H9 (cell line): ENCODE data around the gene ITPKC. TPM values are rescaled to one million over a fixed set of nuclear protein-coding genes. Genes with fewer than 3 reads are reported as not detected.
"Not testable (repeated sequence)": the region's sequence is repeated elsewhere in the genome, so short reads cannot be mapped to it uniquely, and the experiment has no call there.

Source experiments
- DNase-seq: peaks from one replicate; pipeline ENCODE4 v3.0.0-alpha.2; 2017
- H2AFZ ChIP-seq: one replicate; pipeline ENCODE4 v1.6.1; 2013; ENCODE audit warnings: mild to moderate bottlenecking, low read length, control low read depth, moderate library complexity
- H2AK5ac ChIP-seq: 2 replicates; pipeline ENCODE4 v1.6.1; 2013; ENCODE audit warnings: low read length, control low read depth, mixed read lengths; ENCODE audit not compliant: insufficient read length
- H2BK120ac ChIP-seq: one replicate; pipeline ENCODE4 v1.6.1; 2013; ENCODE audit warnings: low read depth, mild to moderate bottlenecking, low read length, control low read depth, inconsistent platforms; ENCODE audit not compliant: poor library complexity, severe bottlenecking
- H2BK12ac ChIP-seq: 2 replicates; pipeline ENCODE4 v1.6.1; 2013; ENCODE audit warnings: low read length, control low read depth, mixed read lengths, low read depth; ENCODE audit not compliant: insufficient read length
- H2BK15ac ChIP-seq: 2 replicates; pipeline ENCODE4 v1.6.1; 2013; ENCODE audit warnings: low read depth, low read length, control low read depth
- H2BK20ac ChIP-seq: one replicate; pipeline ENCODE4 v1.6.1; 2013; ENCODE audit warnings: low read depth, mild to moderate bottlenecking, low read length, control low read depth, inconsistent platforms; ENCODE audit not compliant: poor library complexity, severe bottlenecking
- H2BK5ac ChIP-seq: 2 replicates; pipeline ENCODE4 v1.6.1; 2013; ENCODE audit warnings: low read length, control low read depth, mixed read lengths; ENCODE audit not compliant: insufficient read length
- H3K14ac ChIP-seq: 2 replicates; pipeline ENCODE4 v1.6.1; 2013; ENCODE audit warnings: low read length, control low read depth; ENCODE audit not compliant: insufficient read depth
- H3K18ac ChIP-seq: 2 replicates; pipeline ENCODE4 v1.6.1; 2013; ENCODE audit warnings: low read depth, mild to moderate bottlenecking, mixed read lengths, low read length, control low read depth; ENCODE audit not compliant: insufficient read length
- H3K23ac ChIP-seq: 2 replicates; pipeline ENCODE4 v1.6.1; 2013; ENCODE audit warnings: low read length, control low read depth, mixed read lengths, low read depth; ENCODE audit not compliant: insufficient read length
- H3K23me2 ChIP-seq: 2 replicates; pipeline ENCODE4 v1.6.1; 2013; ENCODE audit warnings: low read depth, mild to moderate bottlenecking, mixed read lengths, low read length, control low read depth; ENCODE audit not compliant: insufficient read length, poor library complexity, severe bottlenecking
- H3K27ac ChIP-seq: 2 replicates; pipeline ENCODE4 v1.5.1; 2013; ENCODE audit warnings: low read length, control low read depth, mixed read lengths, low read depth; ENCODE audit not compliant: insufficient read length
- H3K27me3 ChIP-seq: 2 replicates; pipeline ENCODE4 v1.6.1; 2013; ENCODE audit warnings: low read length, control low read depth, inconsistent platforms; ENCODE audit not compliant: insufficient read depth
- H3K4ac ChIP-seq: 2 replicates; pipeline ENCODE4 v1.6.1; 2013; ENCODE audit warnings: low read depth, mild to moderate bottlenecking, control low read depth, inconsistent platforms, low read length, moderate library complexity
- H3K4me1 ChIP-seq: 2 replicates; pipeline ENCODE4 v1.6.1; 2013; ENCODE audit warnings: low read length, control low read depth, inconsistent platforms; ENCODE audit not compliant: insufficient read depth
- H3K4me2 ChIP-seq: 2 replicates; pipeline ENCODE4 v1.6.1; 2013; ENCODE audit warnings: low read length, control low read depth, mixed read lengths; ENCODE audit not compliant: insufficient read length, insufficient read depth
- H3K56ac ChIP-seq: 2 replicates; pipeline ENCODE4 v1.6.1; 2013; ENCODE audit warnings: low read depth, mild to moderate bottlenecking, mixed read lengths, low read length, control low read depth; ENCODE audit not compliant: insufficient read length
- H3K79me1 ChIP-seq: 2 replicates; pipeline ENCODE4 v1.6.1; 2013; ENCODE audit warnings: low read depth, mild to moderate bottlenecking, moderate library complexity, low read length, control low read depth, inconsistent platforms; ENCODE audit not compliant: insufficient read depth, poor library complexity, severe bottlenecking
- H3K79me2 ChIP-seq: 2 replicates; pipeline ENCODE4 v1.6.1; 2013; ENCODE audit warnings: low read length, control low read depth, inconsistent platforms; ENCODE audit not compliant: insufficient read depth
- H3K9ac ChIP-seq: 2 replicates; pipeline ENCODE4 v1.6.1; 2013; ENCODE audit warnings: low read length, control low read depth, mixed read lengths; ENCODE audit not compliant: insufficient read length; ENCODE audit errors: extremely low read depth
- H3K9me3 ChIP-seq: one replicate; pipeline ENCODE4 v1.6.1; 2013; ENCODE audit warnings: low read depth, low read length, inconsistent platforms; ENCODE audit not compliant: control insufficient read depth
- H3T11ph ChIP-seq: one replicate; pipeline ENCODE4 v1.6.1; 2013; ENCODE audit warnings: mild to moderate bottlenecking, low read length, control low read depth, inconsistent platforms
- H4K20me1 ChIP-seq: one replicate; pipeline ENCODE4 v1.6.1; 2013; ENCODE audit not compliant: control insufficient read depth, insufficient read length, insufficient read depth
- H4K5ac ChIP-seq: 2 replicates; pipeline ENCODE4 v1.6.1; 2013; ENCODE audit warnings: low read depth, mild to moderate bottlenecking, mixed read lengths, low read length, control low read depth; ENCODE audit not compliant: insufficient read length
- H4K8ac ChIP-seq: replicated peaks from 2 replicates; pipeline ENCODE4 v1.6.1; 2013; ENCODE audit warnings: low read length, control low read depth, mixed read lengths, low read depth; ENCODE audit not compliant: insufficient read length
- H4K91ac ChIP-seq: 2 replicates; pipeline ENCODE4 v1.6.1; 2013; ENCODE audit warnings: low read depth, mild to moderate bottlenecking, moderate library complexity, mixed read lengths, low read length, control low read depth; ENCODE audit not compliant: insufficient read length
- H3K27ac Mint-ChIP-seq, 3 experiments: 2 replicates in 2 of 3; 3 replicates in 1 of 3; pipeline ENCODE4 v1.8.0; 2020 to 2021; ENCODE audit warnings: mixed read lengths in 3 of 3, mild to moderate bottlenecking in 1 of 3, moderate library complexity in 1 of 3
- H3K27me3 Mint-ChIP-seq: 2 replicates; pipeline ENCODE4 v1.8.0; 2021; ENCODE audit warnings: low read depth, mild to moderate bottlenecking, moderate library complexity, mixed read lengths
- H3K36me3 Mint-ChIP-seq, 3 experiments: 2 replicates in 2 of 3; 3 replicates in 1 of 3; pipeline ENCODE4 v1.8.0; 2020 to 2021; ENCODE audit warnings: low read depth in 3 of 3, mixed read lengths in 3 of 3; ENCODE audit not compliant: insufficient read depth in 1 of 3
- H3K4me1 Mint-ChIP-seq, 2 experiments: 2 replicates each; pipeline ENCODE4 v1.8.0; 2020; ENCODE audit warnings: mixed read lengths in 2 of 2
- H3K4me3 Mint-ChIP-seq, 2 experiments: 2 replicates in 1 of 2; 3 replicates in 1 of 2; pipeline ENCODE4 v1.8.0; 2020 to 2021; ENCODE audit warnings: mild to moderate bottlenecking in 2 of 2, mixed read lengths in 2 of 2, moderate library complexity in 1 of 2
- H3K9me3 Mint-ChIP-seq, 2 experiments: 2 replicates in 1 of 2; 3 replicates in 1 of 2; pipeline ENCODE4 v1.8.0; 2020; ENCODE audit warnings: mild to moderate bottlenecking in 2 of 2, mixed read lengths in 2 of 2, moderate library complexity in 1 of 2
- WGBS: extraction: QIAGEN DNeasy Blood & Tissue Kit; methylation state at CpG from one replicate; pipeline ENCODE4 v1.1.7; 2013; ENCODE audit warnings: missing lambda C conversion rate, low lambda C conversion rate, mixed read lengths; ENCODE audit not compliant: insufficient read length; ENCODE audit errors: extremely low coverage; 5-methylcytosine and 5-hydroxymethylcytosine counted together
- total RNA-seq: library from RNA; stranded (reverse); gene quantifications from 2 replicates; pipeline ENCODE4 v1.2.1, GENCODE V29; 2021
- TF ChIP-seq, protein P1 (sequence below): fragments of 200-600 bp; sonication (generic); conservative IDR thresholded peaks from 3 replicates; pipeline ENCODE4 v1.8.0; 2021; ENCODE audit warnings: antibody characterized with exemption, mild to moderate bottlenecking

ITPKC gene
- total RNA-seq, 1 experiment from 2014 or later = 11.2 TPM

DNA sequence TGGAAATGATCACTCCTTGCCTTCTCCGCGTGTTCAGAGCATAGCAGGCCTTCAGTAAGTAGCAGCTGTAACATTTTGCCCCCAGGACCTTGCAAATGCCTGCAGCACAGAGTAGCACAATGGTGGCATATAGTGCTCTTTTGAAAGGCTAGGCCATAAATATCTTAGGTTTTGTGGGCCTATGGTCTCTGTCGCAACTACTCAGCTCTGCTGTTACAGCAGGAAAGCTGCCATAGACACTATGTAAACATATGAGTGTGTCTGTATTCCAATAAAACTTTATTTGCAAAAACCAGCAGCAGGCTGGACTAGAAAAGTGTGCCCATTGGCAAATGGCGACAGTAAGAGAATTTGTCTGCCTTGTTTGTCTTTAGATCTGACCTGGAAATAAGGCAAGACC, 9.4 kb downstream of the ITPKC start:
- Histone ChIP-seq H3K27me3 (no peaks in the 10 kb centered on the region), H3K9me3 (no peaks in the 10 kb centered on the region), H3K14ac (no peak overlapping the region), H3K18ac (no peak overlapping the region), H2BK15ac (no peak overlapping the region), H4K8ac (no peak overlapping the region), H2BK5ac (no peak overlapping the region), H2BK120ac (no peak overlapping the region), H3K56ac (no peak overlapping the region), H4K5ac (no peak overlapping the region), H4K91ac (no peak overlapping the region), H3K27ac (no peak overlapping the region), H3K4ac (no peak overlapping the region), H3K4me1 (no peaks in the 10 kb centered on the region), H3T11ph (no peak overlapping the region), H3K79me1 (no peaks in the 10 kb centered on the region), H3K23me2 (no peaks in the 10 kb centered on the region), H3K23ac (no peak overlapping the region), H2AFZ (no peak overlapping the region), H2AK5ac (no peak overlapping the region), H4K20me1 (no peaks in the 10 kb centered on the region), H3K79me2 (peaks cover 2% of the 10 kb centered on the region; the same call in 1 of the 2 replicates), H3K9ac (no peak overlapping the region), H3K4me2 (no peak overlapping the region), H2BK12ac (no peak overlapping the region), H2BK20ac (no peak overlapping the region)
- Mint-ChIP-seq H3K4me3 (no peak overlapping the region), H3K27ac (no peak overlapping the region), H3K36me3 (peaks cover 18 to 65% (median 33%) of the 10 kb centered on the region in 3 experiments; a peak in 6 of 7 replicates), H3K9me3 (peaks cover 0 to 3% of the 10 kb centered on the region in 2 experiments; a peak in 1 of 5 replicates), H3K27me3 (no peaks in the 10 kb centered on the region), H3K4me1 (no peaks in the 10 kb centered on the region)
- WGBS = no CpG with 5 or more reads among the region's 4 CpGs
- no peak for DNase-seq
- TF ChIP-seq, protein P1, sequence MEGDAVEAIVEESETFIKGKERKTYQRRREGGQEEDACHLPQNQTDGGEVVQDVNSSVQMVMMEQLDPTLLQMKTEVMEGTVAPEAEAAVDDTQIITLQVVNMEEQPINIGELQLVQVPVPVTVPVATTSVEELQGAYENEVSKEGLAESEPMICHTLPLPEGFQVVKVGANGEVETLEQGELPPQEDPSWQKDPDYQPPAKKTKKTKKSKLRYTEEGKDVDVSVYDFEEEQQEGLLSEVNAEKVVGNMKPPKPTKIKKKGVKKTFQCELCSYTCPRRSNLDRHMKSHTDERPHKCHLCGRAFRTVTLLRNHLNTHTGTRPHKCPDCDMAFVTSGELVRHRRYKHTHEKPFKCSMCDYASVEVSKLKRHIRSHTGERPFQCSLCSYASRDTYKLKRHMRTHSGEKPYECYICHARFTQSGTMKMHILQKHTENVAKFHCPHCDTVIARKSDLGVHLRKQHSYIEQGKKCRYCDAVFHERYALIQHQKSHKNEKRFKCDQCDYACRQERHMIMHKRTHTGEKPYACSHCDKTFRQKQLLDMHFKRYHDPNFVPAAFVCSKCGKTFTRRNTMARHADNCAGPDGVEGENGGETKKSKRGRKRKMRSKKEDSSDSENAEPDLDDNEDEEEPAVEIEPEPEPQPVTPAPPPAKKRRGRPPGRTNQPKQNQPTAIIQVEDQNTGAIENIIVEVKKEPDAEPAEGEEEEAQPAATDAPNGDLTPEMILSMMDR = no peak

DNA sequence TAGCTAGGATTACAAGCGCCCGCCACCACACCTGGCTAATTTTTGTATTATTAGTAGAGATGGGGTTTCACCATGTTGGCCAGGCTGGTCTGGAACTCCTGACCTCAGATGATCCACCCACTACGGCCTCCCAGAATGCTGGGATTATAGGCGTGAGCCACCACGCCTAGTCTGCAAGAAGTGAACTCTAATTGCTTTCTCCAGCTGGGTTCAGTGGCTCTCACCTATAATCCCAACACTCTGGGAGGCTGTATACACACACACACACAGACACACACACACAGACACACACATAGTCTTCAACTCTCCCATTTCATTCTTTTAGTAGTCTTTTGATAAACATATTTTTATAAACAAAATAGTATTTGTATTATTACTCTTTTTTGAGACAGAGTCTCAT, 13.2 kb downstream of the ITPKC start:
- WGBS = no CpG with 5 or more reads among the region's 5 CpGs
- not testable (repeated sequence) for H3K56ac ChIP-seq, H3K23ac ChIP-seq, H2AK5ac ChIP-seq, H3K27me3 Mint-ChIP-seq, H4K8ac ChIP-seq, H3K27me3 ChIP-seq, H4K5ac ChIP-seq, H3K14ac ChIP-seq, H2BK5ac ChIP-seq, H3K4me1 ChIP-seq, H3K4me2 ChIP-seq, H2AFZ ChIP-seq, H3K4ac ChIP-seq, H2BK120ac ChIP-seq, H3K27ac ChIP-seq, H3K79me2 ChIP-seq, DNase-seq, H2BK15ac ChIP-seq, H2BK20ac ChIP-seq, H3K9me3 ChIP-seq, H3K27ac Mint-ChIP-seq, H3K4me1 Mint-ChIP-seq, H4K20me1 ChIP-seq, H3T11ph ChIP-seq, H3K18ac ChIP-seq, H2BK12ac ChIP-seq, H3K9ac ChIP-seq, H3K79me1 ChIP-seq, H3K4me3 Mint-ChIP-seq, H4K91ac ChIP-seq, H3K9me3 Mint-ChIP-seq, H3K23me2 ChIP-seq
- H3K36me3 Mint-ChIP-seq = peaks cover 17 to 76% (median 46%) of the 10 kb centered on the region in 3 experiments; a peak in 6 of 7 replicates
